ENCODE data around the gene TXNDC8.

GRCh38 chr9:110257956-110258355 lies 79.7 kb downstream of the TXNDC8 start:
- TF ChIP-seq EZH2 (IDR thresholded peaks at IDR 0.05; ENCODE audit: borderline replicate concordance) (no peak), CTCF (IDR thresholded peaks at IDR 0.05; ENCODE audit: poor library complexity) (no peak)
